ENCODE results near the gene HP1BP3. TPM values are rescaled to one million over a fixed set of nuclear protein-coding genes. Genes with fewer than 3 reads are reported as not detected.

The HP1BP3 gene
- total RNA-seq, 1 donor from 2014 or later, result 228 TPM

DNA sequence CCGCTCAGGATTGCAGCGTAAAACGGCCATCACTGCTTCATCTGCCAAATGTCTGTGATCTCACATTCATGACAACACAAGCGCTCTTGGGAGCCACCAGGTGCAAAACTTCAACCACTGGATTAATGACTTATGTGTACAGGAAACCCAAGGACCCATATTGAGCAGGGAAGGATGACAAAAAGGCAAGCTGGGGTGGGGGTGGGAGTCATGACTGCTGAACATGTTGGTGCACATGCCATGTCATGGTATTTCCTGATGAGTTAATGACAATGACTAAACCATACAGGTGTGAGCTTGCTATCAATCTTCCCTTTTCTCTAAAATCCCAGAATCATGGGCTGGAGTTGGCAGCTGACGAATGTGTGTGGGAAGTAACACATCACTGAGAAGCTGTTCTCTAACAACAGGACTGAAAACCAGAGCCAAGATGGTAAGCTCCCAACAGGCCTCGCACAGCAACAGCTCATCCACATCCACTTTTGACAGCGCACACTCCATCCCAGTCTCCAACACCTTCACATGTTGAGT, 51.5 kb downstream of the HP1BP3 start:
- Mint-ChIP-seq H3K27me3 (ENCODE audit: unreplicated experiment) (no peaks in the 10 kb centered on the region), H3K4me3 (ENCODE audit: unreplicated experiment) (no peak overlapping the region), H3K27ac (ENCODE audit: unreplicated experiment) (no peak overlapping the region), H3K4me1 (ENCODE audit: unreplicated experiment) (peaks cover 22% of the 10 kb centered on the region), H3K9me3 (ENCODE audit: unreplicated experiment) (no peaks in the 10 kb centered on the region), H3K36me3 (ENCODE audit: unreplicated experiment) (peaks cover 19% of the 10 kb centered on the region)
- TF ChIP-seq, protein P1, sequence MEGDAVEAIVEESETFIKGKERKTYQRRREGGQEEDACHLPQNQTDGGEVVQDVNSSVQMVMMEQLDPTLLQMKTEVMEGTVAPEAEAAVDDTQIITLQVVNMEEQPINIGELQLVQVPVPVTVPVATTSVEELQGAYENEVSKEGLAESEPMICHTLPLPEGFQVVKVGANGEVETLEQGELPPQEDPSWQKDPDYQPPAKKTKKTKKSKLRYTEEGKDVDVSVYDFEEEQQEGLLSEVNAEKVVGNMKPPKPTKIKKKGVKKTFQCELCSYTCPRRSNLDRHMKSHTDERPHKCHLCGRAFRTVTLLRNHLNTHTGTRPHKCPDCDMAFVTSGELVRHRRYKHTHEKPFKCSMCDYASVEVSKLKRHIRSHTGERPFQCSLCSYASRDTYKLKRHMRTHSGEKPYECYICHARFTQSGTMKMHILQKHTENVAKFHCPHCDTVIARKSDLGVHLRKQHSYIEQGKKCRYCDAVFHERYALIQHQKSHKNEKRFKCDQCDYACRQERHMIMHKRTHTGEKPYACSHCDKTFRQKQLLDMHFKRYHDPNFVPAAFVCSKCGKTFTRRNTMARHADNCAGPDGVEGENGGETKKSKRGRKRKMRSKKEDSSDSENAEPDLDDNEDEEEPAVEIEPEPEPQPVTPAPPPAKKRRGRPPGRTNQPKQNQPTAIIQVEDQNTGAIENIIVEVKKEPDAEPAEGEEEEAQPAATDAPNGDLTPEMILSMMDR (IDR thresholded peaks at IDR 0.05), result no peak
- DNase-seq (ENCODE audit: extremely low spot score, unreplicated experiment), result no peak

DNA sequence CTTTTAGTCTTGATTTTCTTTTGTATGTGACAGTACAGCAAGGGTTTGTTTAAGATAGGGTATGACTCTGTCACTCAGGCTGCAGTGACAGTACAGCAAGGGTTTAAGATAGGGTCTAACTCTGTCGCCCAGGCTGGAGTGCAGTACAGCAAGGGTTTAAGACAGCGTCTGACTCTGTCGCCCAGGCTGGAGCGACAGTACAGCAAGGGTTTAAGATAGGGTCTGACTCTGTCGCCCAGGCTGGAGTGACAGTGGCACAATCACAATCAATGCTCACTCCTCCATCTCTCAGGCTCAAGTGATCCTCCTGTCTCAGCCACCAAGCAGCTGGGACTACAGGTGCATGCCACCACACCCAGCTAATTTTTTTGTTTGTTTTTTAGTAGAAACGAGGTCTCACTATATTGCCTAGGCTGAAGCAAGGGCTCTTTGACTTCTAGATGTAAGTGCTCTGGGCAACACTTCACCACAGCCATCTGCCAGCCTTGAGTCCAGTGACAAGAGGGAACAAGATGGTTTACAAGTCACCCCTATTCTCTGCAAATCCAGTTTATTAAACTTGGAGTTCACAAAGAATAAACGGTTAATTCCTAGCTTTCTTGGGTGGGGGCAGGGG, 53.6 kb downstream of the HP1BP3 start:
- H3K4me1 Mint-ChIP-seq (ENCODE audit: unreplicated experiment), result peaks cover 17% of the 10 kb centered on the region
- no peaks in the 10 kb centered on the region for H3K9me3 Mint-ChIP-seq (ENCODE audit: unreplicated experiment)
- TF ChIP-seq, protein P1 (IDR thresholded peaks at IDR 0.05), result no peak
- H3K27ac Mint-ChIP-seq (ENCODE audit: unreplicated experiment), result peak overlapping the region; percentile 45
- H3K27me3 Mint-ChIP-seq (ENCODE audit: unreplicated experiment), result peaks cover 6% of the 10 kb centered on the region
- H3K4me3 Mint-ChIP-seq (ENCODE audit: unreplicated experiment), result peak overlapping the region; percentile 77
- DNase-seq (ENCODE audit: extremely low spot score, unreplicated experiment), result no peak
- H3K36me3 Mint-ChIP-seq (ENCODE audit: unreplicated experiment), result peaks cover 18% of the 10 kb centered on the region

DNA sequence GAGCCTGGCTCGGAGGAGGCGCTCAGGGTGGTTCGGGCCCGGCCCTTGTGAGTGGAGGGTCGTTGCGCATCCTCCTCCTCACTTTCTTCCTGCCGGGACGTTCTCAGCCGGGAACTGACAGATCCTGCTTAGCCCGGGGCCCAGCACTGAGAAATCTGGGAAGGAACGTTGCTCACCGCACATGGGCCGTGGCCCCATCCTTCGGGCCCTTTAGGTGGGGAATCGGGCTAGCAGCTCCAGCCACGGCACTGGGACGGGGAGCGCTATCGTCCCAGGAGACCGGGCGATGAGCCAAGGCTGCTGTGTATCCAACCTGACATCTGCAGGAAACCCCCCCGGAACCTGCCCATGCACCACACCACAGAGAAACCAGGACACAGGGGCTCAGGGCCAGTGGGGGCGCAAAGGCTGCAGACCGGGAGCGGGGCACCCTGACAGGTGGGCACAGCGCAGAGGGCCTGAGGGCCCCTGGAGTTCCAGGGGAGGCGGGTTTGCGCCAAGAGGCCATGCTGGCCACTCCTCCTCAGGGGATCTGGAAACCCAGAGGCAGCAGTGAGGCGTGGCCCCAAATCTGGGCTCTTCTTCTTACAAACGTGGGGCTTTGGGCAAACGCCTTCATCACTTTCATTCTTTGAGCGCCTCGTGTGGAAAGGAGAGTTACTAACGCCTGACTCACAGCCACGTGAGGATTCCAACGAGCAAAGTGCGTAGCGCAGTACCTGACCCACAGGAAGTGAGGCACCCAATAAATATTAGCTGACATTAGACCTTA, 54.3 kb downstream of the HP1BP3 start, which contains the start of gene SH2D5:
Gene SH2D5 (minus strand): TSS at position 116 of the 772 bp plus-strand sequence. CDS start 4,659 bp downstream, outside the sequence.
- DNase-seq (ENCODE audit: extremely low spot score, unreplicated experiment), result no peak
- Mint-ChIP-seq H3K27ac (ENCODE audit: unreplicated experiment) (peak within 1 kb of the TSS; percentile 45), H3K36me3 (ENCODE audit: unreplicated experiment) (peaks cover 12% of the 10 kb centered on the region)

DNA sequence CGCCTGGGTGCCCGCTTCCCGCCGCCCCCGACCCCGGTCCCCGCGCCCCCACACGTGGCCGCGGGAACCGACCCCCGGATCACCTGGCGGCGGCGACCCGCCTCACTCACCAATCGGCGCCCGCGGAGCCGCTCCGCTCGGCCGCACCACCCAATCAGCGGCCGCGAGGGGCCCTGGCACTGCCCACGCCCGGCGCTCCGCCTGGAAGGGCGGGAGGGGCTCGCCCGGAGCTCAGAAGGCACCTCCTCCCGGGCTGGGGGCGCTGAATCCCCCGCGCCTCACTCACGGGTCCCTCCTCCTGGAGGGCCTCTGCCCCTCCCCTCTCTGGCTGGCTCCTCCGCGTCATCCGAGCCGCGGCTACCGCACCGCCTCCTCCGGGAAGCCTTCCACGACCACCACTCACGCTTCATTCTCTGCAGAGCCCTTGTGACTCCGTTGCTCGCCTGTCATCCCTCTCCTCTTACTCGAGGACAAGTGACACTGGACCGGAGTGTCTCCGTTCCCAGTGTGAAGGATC, 55.0 kb downstream of the HP1BP3 start:
- H3K27me3 Mint-ChIP-seq (ENCODE audit: unreplicated experiment), result peaks cover 6% of the 10 kb centered on the region

More for the DNA sequence above, 54.3 kb downstream of the HP1BP3 start, which contains the start of gene SH2D5:
- Mint-ChIP-seq H3K27me3 (ENCODE audit: unreplicated experiment) (peaks cover 6% of the 10 kb centered on the region), H3K4me3 (ENCODE audit: unreplicated experiment) (peak within 1 kb of the TSS; percentile 77), H3K4me1 (ENCODE audit: unreplicated experiment) (peaks cover 17% of the 10 kb centered on the region), H3K9me3 (ENCODE audit: unreplicated experiment) (no peaks in the 10 kb centered on the region)
- TF ChIP-seq, protein P1 (IDR thresholded peaks at IDR 0.05), result peak; percentile 50

More for the DNA sequence above, 55.0 kb downstream of the HP1BP3 start:
- H3K4me1 Mint-ChIP-seq (ENCODE audit: unreplicated experiment), result peaks cover 17% of the 10 kb centered on the region
- peak overlapping the region; percentile 45 for H3K27ac Mint-ChIP-seq (ENCODE audit: unreplicated experiment)
- H3K4me3 Mint-ChIP-seq (ENCODE audit: unreplicated experiment), result peak overlapping the region; percentile 77
- peak; percentile 88 for DNase-seq (ENCODE audit: extremely low spot score, unreplicated experiment)
- no peaks in the 10 kb centered on the region for H3K9me3 Mint-ChIP-seq (ENCODE audit: unreplicated experiment)
- TF ChIP-seq, protein P1 (IDR thresholded peaks at IDR 0.05), result no peak
- peaks cover 7% of the 10 kb centered on the region for H3K36me3 Mint-ChIP-seq (ENCODE audit: unreplicated experiment)
